GM11168 (cell line): Measurements from ENCODE around the gene CCDC117.
"Not testable (repeated sequence)": the region's sequence is repeated elsewhere in the genome, so short reads cannot be mapped to it uniquely, and the experiment has no call there.

ENCODE experiments used
- in situ Hi-C: fragments of 300-500 bp; cut with MboI; formaldehyde crosslinking; loops from one replicate; pipeline ENCODE4 v1.12.0; 2022; ENCODE audit warnings: low sequenced_read_pairs; ENCODE audit not compliant: unreplicated experiment

CCDC117 gene

GRCh38 chr22:28772633-28773460 lies at the start of gene CCDC117:
Gene CCDC117 (plus strand): TSS chr22:28772695. CDS start chr22:28772850, 155 bp downstream.
- in situ Hi-C loops, result no loop called here

- in situ Hi-C loops, result no loop called here
Observed at GRCh38 chr22:28728002-28728401, 44.5 kb upstream of the CCDC117 start.

- in situ Hi-C loops, result no loop called here
Observed at GRCh38 chr22:28728621-28729313, 43.7 kb upstream of the CCDC117 start.

GRCh38 chr22:28730179-28730578 lies 42.3 kb upstream of the CCDC117 start:
- in situ Hi-C loops, result no loop called here

GRCh38 chr22:28734393-28734792 lies 38.1 kb upstream of the CCDC117 start:
- in situ Hi-C loops, result no loop called here

GRCh38 chr22:28736301-28737155 lies 36.0 kb upstream of the CCDC117 start:
- in situ Hi-C loops, result no loop called here

GRCh38 chr22:28737701-28738100 lies 34.8 kb upstream of the CCDC117 start:
- in situ Hi-C loops, result no loop called here

GRCh38 chr22:28738876-28739275 lies 33.6 kb upstream of the CCDC117 start:
- in situ Hi-C loops, result not testable (repeated sequence)

GRCh38 chr22:28741200-28741784 lies 31.2 kb upstream of the CCDC117 start:
- in situ Hi-C loops, result no loop called here

- in situ Hi-C loops, result no loop called here
Observed at GRCh38 chr22:28741785-28742561, 30.5 kb upstream of the CCDC117 start, which contains the start of the genes CHEK2 and HSCB. Gene CHEK2 (minus strand): TSS chr22:28741820. CDS start chr22:28734721, 7,099 bp downstream. Gene HSCB (plus strand): TSS chr22:28742039. CDS start chr22:28742096, 57 bp downstream.

GRCh38 chr22:28742562-28742962 lies 29.9 kb upstream of the CCDC117 start:
- in situ Hi-C loops, result no loop called here

GRCh38 chr22:28743852-28744251 lies 28.6 kb upstream of the CCDC117 start:
- in situ Hi-C loops, result no loop called here

- in situ Hi-C loops, result no loop called here
Observed at GRCh38 chr22:28750471-28750881, 22.0 kb upstream of the CCDC117 start.

- in situ Hi-C loops, result not testable (repeated sequence)
Observed at GRCh38 chr22:28754512-28754911, 18.0 kb upstream of the CCDC117 start.

- in situ Hi-C loops, result no loop called here
Observed at GRCh38 chr22:28759861-28760560, 12.5 kb upstream of the CCDC117 start.

GRCh38 chr22:28761449-28761755 lies 11.1 kb upstream of the CCDC117 start:
- in situ Hi-C loops, result no loop called here

GRCh38 chr22:28762000-28762399 lies 10.5 kb upstream of the CCDC117 start:
- in situ Hi-C loops, result not testable (repeated sequence)

GRCh38 chr22:28766628-28767027 lies 5.9 kb upstream of the CCDC117 start:
- in situ Hi-C loops, result no loop called here
